Measurements from ENCODE around the gene TMTC2.

DNA sequence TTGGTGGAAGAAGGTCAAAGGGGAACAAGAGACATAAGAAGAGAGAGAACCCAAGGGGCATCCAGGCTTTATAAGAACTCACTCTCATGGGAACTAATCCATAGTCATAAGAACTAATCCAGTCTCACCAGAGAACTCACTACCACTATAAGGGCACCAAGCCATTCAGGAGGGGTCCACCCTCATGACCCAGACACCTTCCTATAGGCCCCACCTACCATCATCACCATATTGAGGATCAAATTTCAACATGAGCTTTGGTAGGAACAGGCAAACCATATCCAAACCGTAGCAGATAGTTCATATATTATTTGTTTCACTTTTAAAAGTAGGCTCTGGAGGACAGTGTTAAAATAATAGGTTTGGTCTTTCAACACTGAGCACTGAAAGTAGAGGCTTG is 350.1 kb downstream of the TMTC2 start:
- TF ChIP-seq, protein P1, sequence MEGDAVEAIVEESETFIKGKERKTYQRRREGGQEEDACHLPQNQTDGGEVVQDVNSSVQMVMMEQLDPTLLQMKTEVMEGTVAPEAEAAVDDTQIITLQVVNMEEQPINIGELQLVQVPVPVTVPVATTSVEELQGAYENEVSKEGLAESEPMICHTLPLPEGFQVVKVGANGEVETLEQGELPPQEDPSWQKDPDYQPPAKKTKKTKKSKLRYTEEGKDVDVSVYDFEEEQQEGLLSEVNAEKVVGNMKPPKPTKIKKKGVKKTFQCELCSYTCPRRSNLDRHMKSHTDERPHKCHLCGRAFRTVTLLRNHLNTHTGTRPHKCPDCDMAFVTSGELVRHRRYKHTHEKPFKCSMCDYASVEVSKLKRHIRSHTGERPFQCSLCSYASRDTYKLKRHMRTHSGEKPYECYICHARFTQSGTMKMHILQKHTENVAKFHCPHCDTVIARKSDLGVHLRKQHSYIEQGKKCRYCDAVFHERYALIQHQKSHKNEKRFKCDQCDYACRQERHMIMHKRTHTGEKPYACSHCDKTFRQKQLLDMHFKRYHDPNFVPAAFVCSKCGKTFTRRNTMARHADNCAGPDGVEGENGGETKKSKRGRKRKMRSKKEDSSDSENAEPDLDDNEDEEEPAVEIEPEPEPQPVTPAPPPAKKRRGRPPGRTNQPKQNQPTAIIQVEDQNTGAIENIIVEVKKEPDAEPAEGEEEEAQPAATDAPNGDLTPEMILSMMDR (IDR thresholded peaks at IDR 0.05), result no peak
- no peak for TF ChIP-seq POLR2A (IDR thresholded peaks at IDR 0.05)
